Endothelial cell of umbilical vein (primary cell): ENCODE results near the gene CYP51A1. TPM values are rescaled to one million over a fixed set of nuclear protein-coding genes. Genes with fewer than 3 reads are reported as not detected.
A peak's percentile ranks its signal among the peaks of the same experiment; 100 is the strongest.

Source experiments
- BruUV-seq: library from RNA; stranded (reverse); fragments of 400-500 nt; replicated peaks from 2 replicates; lab custom pipeline; 2021; lab: Mats Ljungman, UMichigan
- CTCF ChIA-PET: fragments of 300-600, 350-600 bp; sonication (Branson Sonifier 250); formaldehyde crosslinking; loops from one replicate; lab custom pipeline; 2021; ENCODE audit warnings: antibody characterized with exemption, inconsistent platforms; lab: Charles Lee
- POLR2A ChIA-PET: fragments of 300-600, 350-600 bp; sonication (Branson Sonifier 250); formaldehyde crosslinking; loops from one replicate; lab custom pipeline; 2021; ENCODE audit warnings: antibody characterized with exemption, inconsistent platforms; lab: Charles Lee
- DNase-seq: peaks from one replicate; pipeline ENCODE4 v3.0.0-alpha.2; 2011; ENCODE audit warnings: low read depth, low spot score
- FAIRE-seq: peaks from 2 replicates; lab custom pipeline; 2011; peaks lifted over from hg19 to GRCh38; lab: Jason Lieb, UNC
- H2AFZ ChIP-seq: 2 replicates; pipeline ENCODE4 v1.6.0; 2012; ENCODE audit warnings: low read depth, low read length, control low read depth, inconsistent platforms
- H3K27ac ChIP-seq: 2 replicates; pipeline ENCODE4 v1.5.1; 2011; ENCODE audit warnings: low read depth, mild to moderate bottlenecking, control low read depth, low read length, moderate library complexity; ENCODE audit not compliant: insufficient read depth
- H3K27me3 ChIP-seq, 2 experiments: 2 replicates each; pipeline versions ENCODE4 v1.6.0 to v1.6.1; 2011; ENCODE audit warnings: low read length in 2 of 2, mixed read lengths in 1 of 2; ENCODE audit not compliant: control insufficient read depth in 2 of 2, insufficient read depth in 2 of 2
- H3K36me3 ChIP-seq, 2 experiments: 2 replicates in 1 of 2; 3 replicates in 1 of 2; pipeline ENCODE4 v1.5.1; 2011; ENCODE audit warnings: low read length in 2 of 2, mild to moderate bottlenecking in 1 of 2, moderate library complexity in 1 of 2; ENCODE audit not compliant: control insufficient read depth in 2 of 2, insufficient read depth in 2 of 2; ENCODE audit errors: extremely low read depth in 1 of 2
- H3K4me1 ChIP-seq: 3 replicates; pipeline ENCODE4 v1.5.1; 2011; ENCODE audit warnings: mild to moderate bottlenecking, low read length; ENCODE audit not compliant: control insufficient read depth, insufficient read depth; ENCODE audit errors: extremely low read depth
- H3K4me2 ChIP-seq: 2 replicates; pipeline ENCODE4 v1.6.1; 2011; ENCODE audit warnings: low read length, control low read depth, mixed read lengths; ENCODE audit not compliant: insufficient read depth
- H3K4me3 ChIP-seq, 3 experiments: fragments of 200-600 bp in 1 of 3; sonication (generic), shearing (Covaris generic) in 1 of 3; replicated peaks in 1 of 3; 2 replicates each; pipeline ENCODE4 v1.5.1; 2011 to 2016; ENCODE audit warnings: control low read depth in 3 of 3, low read length in 3 of 3, mild to moderate bottlenecking in 2 of 3, inconsistent platforms in 1 of 3, low read depth in 1 of 3, moderate library complexity in 1 of 3; ENCODE audit not compliant: insufficient read depth in 1 of 3
- H3K79me2 ChIP-seq: 2 replicates; pipeline ENCODE4 v1.6.0; 2012; ENCODE audit warnings: low read length, inconsistent platforms; ENCODE audit not compliant: control insufficient read depth, insufficient read depth
- H3K9ac ChIP-seq: replicated peaks from 2 replicates; pipeline ENCODE3; 2011; ENCODE audit warnings: low read length, control low read depth; ENCODE audit not compliant: insufficient read depth; ENCODE audit errors: extremely low read depth
- H3K9me1 ChIP-seq: replicated peaks from 3 replicates; pipeline ENCODE4 v1.6.0; 2011; ENCODE audit warnings: mild to moderate bottlenecking, low read length; ENCODE audit not compliant: control insufficient read depth, insufficient read depth; ENCODE audit errors: extremely low read depth
- H3K9me3 ChIP-seq: replicated peaks from 2 replicates; pipeline ENCODE4 v1.5.1; 2012; ENCODE audit warnings: low read length, inconsistent platforms; ENCODE audit not compliant: control insufficient read depth, insufficient read depth
- H4K20me1 ChIP-seq: replicated peaks from 2 replicates; pipeline ENCODE3; 2011; ENCODE audit warnings: mild to moderate bottlenecking, low read length; ENCODE audit not compliant: control insufficient read depth, insufficient read depth; ENCODE audit errors: extremely low read depth
- CTCF ChIP-seq, 2 donors: IDR thresholded peaks; 1 replicate in 1 of 2; 2 replicates in 1 of 2; pipeline ENCODE4 v1.5.1; 2011; ENCODE audit warnings: low read length in 2 of 2, mild to moderate bottlenecking in 2 of 2, moderate library complexity in 2 of 2, control low read depth in 1 of 2, inconsistent platforms in 1 of 2, low read depth in 1 of 2; ENCODE audit not compliant: insufficient read depth in 1 of 2; ENCODE audit errors: extremely low read depth in 1 of 2
- EZH2 ChIP-seq: IDR thresholded peaks from 2 replicates; pipeline ENCODE4 v1.6.1; 2012; ENCODE audit warnings: borderline replicate concordance, low read depth, mild to moderate bottlenecking, moderate library complexity, low read length, inconsistent platforms; ENCODE audit not compliant: severe bottlenecking
- FOS ChIP-seq: IDR thresholded peaks from 2 replicates; pipeline ENCODE4 v1.6.1; 2011; ENCODE audit warnings: mild to moderate bottlenecking, low read length, moderate library complexity, borderline replicate concordance; ENCODE audit not compliant: insufficient read depth
- GATA2 ChIP-seq: IDR thresholded peaks from 2 replicates; pipeline ENCODE4 v1.7.0; 2011; ENCODE audit warnings: low read depth, mild to moderate bottlenecking, moderate library complexity, mixed read lengths, low read length; ENCODE audit not compliant: insufficient read length, insufficient read depth
- JUN ChIP-seq: IDR thresholded peaks from 2 replicates; pipeline ENCODE4 v1.6.1; 2011; ENCODE audit warnings: borderline replicate concordance, low read depth; ENCODE audit not compliant: insufficient read length, insufficient read depth
- MYC ChIP-seq: IDR thresholded peaks from one replicate; pipeline ENCODE4 v1.6.1; 2011; ENCODE audit warnings: mild to moderate bottlenecking, low read depth, low read length
- POLR2A ChIP-seq: IDR thresholded peaks from 2 replicates; pipeline ENCODE4 v1.6.1; 2012; ENCODE audit warnings: low read depth, mild to moderate bottlenecking, control low read depth, low read length
- POLR2AphosphoS5 ChIP-seq: IDR thresholded peaks from 2 replicates; pipeline ENCODE4 v1.6.1; 2012; ENCODE audit warnings: low read depth, mild to moderate bottlenecking, control low read depth, low read length, moderate library complexity; ENCODE audit not compliant: insufficient read depth
- dilution Hi-C: fragments of 300-500 bp; cut with MboI; formaldehyde crosslinking; loops from one replicate; pipeline ENCODE4 v1.15.0; 2019; ENCODE audit warnings: low sequenced_read_pairs; ENCODE audit not compliant: extremely low pct_ligation_motif_present
- intact Hi-C: fragments of 100-400 bp; cut with micrococcal nuclease; formaldehyde crosslinking; loops from one replicate; pipeline ENCODE4 v1.10.0; 2022
- polyA plus RNA-seq, 4 experiments: library from polyadenylated mRNA; depleted of rRNA in 3 of 4; stranded (reverse) in 3 of 4; unstranded in 1 of 4; fragments of >200 nt; gene quantifications; 2 replicates each; pipeline versions ENCODE4 v1.2.1 to v1.2.3, GENCODE V29; 2011 to 2012; ENCODE audit warnings: missing spikeins in 1 of 4
- total RNA-seq: library from RNA; stranded (reverse); gene quantifications from 2 replicates; pipeline ENCODE4 v1.2.3, GENCODE V29; 2021

The CYP51A1 gene
- total and polyA plus RNA-seq, 2 donors (not counting 3 experiments of a cell fraction or from before 2014, with no cell fraction given): 16.5 to 119 TPM

GRCh38 chr7:92072121-92072520, 62.2 kb downstream of the CYP51A1 start:
- H4K20me1 ChIP-seq: no peaks in the 10 kb centered on the region
- no peak overlapping the region for H2AFZ ChIP-seq
- intact Hi-C loops: no loop called here
- H3K27me3 ChIP-seq: no peaks in the 10 kb centered on the region
- no peaks in the 10 kb centered on the region for H3K9me3 ChIP-seq
- no peak overlapping the region for H3K4me2 ChIP-seq
- dilution Hi-C loops: no loop called here
- ChIA-PET POLR2A (no interaction called here), CTCF (interaction anchor here (0.6 to 1.5 kb wide), 2 partner anchors 15 to 42 kb away, joined by 3 read pairs; no protein-coding TSS in a partner anchor)
- H3K27ac ChIP-seq: no peak overlapping the region
- no peak overlapping the region for H3K4me3 ChIP-seq
- no peak overlapping the region for H3K9ac ChIP-seq
- no TSS peak for BruUV-seq
- no peaks in the 10 kb centered on the region for H3K79me2 ChIP-seq
- TF ChIP-seq POLR2A (no peak), GATA2 (peak; percentile 25)
- FAIRE-seq (no peak), DNase-seq (peak; percentile 25)
- H3K9me1 ChIP-seq: no peaks in the 10 kb centered on the region
- peaks cover 7% of the 10 kb centered on the region for H3K4me1 ChIP-seq
- peaks cover 2 to 3% of the 10 kb centered on the region in 2 experiments for H3K36me3 ChIP-seq

- Histone ChIP-seq H3K36me3 (peaks cover 2 to 3% of the 10 kb centered on the region in 2 experiments), H4K20me1 (no peaks in the 10 kb centered on the region), H3K27ac (no peak overlapping the region), H3K9me1 (no peaks in the 10 kb centered on the region), H2AFZ (no peak overlapping the region), H3K4me1 (peaks cover 3% of the 10 kb centered on the region), H3K27me3 (no peaks in the 10 kb centered on the region), H3K79me2 (no peaks in the 10 kb centered on the region), H3K9me3 (no peaks in the 10 kb centered on the region), H3K9ac (no peak overlapping the region), H3K4me2 (no peak overlapping the region), H3K4me3 (no peak overlapping the region)
- CTCF ChIA-PET: interaction anchor here (0.7 to 1.4 kb wide), 5 partner anchors 8 to 160 kb away, joined by 3 to 5 read pairs (median 3); no protein-coding TSS in a partner anchor
- TF ChIP-seq EZH2: no peak
- no peak for TF ChIP-seq JUN
- TF ChIP-seq POLR2A: no peak
- no peak for TF ChIP-seq POLR2AphosphoS5
- TF ChIP-seq FOS: no peak
- no peak for TF ChIP-seq MYC
- TF ChIP-seq CTCF (IDR thresholded peaks at IDR 0.05; ENCODE audit: extremely low read depth in 1 of 2, insufficient read depth in 1 of 2, low read depth in 1 of 2, low read length in 2 of 2): no peak
- TF ChIP-seq GATA2: no peak
- BruUV-seq: no TSS peak
- dilution Hi-C loops: no loop called here
- no peak for FAIRE-seq
- peak; percentile 14 for DNase-seq
- POLR2A ChIA-PET: no interaction called here
- intact Hi-C loops: no loop called here
These were observed 63.2 kb downstream of the CYP51A1 start for GRCh38 chr7:92071032-92071431.
